Retina (tissue), 1 donor: ENCODE measurements around the gene THSD4.

Experiments
- DNase-seq: peaks from one replicate; pipeline ENCODE4 v3.0.0-alpha.2; 2016

THSD4 gene

DNA sequence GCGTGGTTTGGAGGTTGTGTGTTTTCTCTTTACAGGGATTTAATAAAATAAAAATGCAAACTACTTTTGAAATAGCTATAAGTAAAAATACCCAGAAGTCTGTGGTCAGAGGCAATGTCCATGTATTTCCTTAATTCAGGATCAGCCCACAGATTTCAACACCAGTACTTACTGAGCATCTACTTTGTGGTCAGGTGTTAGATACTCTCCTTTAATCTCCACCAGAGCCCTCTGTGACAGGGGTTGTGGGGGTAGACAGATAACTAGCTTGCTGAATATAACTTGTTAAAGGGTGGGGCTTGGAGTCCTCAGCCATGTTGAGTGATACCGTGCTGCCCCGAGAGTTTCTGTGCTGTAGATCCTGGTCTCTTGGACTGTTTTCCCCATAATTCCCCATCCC is 451.0 kb downstream of the THSD4 start:
- DNase-seq, result no peak

DNA sequence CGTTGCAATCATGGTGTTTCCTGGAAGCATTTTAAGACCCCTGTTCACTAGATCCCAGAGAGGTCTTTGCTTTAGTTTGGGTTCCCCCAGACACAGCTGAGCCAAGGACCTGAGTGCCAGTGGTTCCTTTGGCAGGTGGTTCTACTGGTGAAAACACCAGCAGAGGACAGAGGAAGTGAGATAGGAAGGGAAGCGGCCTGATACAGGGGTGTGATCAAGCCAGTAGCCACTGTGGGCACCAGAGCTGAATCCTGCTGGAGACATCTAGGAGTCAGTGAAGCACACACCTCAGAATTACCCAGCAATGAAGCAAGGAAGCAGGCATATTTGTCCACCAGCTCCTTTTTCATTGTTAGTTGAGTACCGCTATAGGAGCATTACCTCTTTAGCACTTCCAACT is 451.9 kb downstream of the THSD4 start:
- DNase-seq, result no peak

DNA sequence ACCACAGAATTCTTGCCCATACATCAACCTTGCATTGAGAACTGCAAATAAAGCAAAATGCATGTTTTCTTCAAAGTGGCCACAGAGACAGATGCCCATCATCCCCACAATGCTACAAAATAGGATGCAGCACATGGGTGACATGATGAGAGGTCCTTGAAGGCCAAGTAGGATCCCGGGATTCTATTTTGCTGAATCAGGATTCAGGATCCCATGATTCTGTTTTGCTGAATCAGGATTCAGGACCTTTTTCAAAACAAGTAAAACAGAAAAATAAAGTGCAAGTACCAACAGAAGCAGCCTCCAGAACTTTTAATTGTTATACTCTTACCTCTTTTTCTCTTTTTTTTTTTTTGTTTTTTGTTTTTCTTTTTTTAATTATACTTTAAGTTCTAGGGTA is 453.0 kb downstream of the THSD4 start:
- no peak for DNase-seq

DNA sequence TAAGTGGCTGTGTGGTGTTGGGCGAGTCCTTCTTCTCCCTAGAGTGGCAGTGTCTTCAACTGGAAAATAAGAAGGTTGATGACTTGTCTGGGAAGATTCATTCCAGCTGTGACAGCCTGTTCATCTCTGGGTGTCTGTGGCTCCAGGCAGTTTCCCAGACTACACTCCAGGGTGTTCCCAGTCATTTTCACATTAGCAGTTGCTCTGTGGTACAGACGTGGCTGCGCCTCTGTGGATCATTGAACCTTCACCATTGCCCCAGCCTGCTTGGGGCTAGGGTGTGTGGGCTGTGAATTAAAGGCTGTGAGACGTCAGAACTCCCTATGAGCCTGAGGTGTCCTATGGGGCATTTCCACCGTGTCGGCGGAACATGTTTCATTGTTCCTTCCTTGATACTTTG is 455.5 kb downstream of the THSD4 start:
- no peak for DNase-seq

DNA sequence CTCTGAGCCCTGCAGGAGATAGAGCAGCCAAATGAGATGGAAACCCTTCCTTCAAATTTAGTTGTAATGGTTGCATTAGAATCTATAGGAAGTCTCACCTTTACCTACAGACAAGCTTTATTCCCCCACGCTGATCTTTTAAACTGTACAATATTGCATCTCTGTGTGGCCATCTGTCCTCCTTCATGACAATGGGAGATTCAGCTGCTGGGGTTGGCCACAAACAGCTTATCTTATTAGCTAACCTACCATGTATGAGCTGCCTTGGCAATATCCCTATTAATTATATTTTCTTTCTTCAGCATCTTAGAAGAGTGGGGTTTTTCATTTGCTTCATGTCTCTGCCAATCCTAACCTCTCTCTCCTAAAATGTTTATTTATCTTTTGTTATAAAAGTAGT is 456.4 kb downstream of the THSD4 start:
- DNase-seq, result no peak

DNA sequence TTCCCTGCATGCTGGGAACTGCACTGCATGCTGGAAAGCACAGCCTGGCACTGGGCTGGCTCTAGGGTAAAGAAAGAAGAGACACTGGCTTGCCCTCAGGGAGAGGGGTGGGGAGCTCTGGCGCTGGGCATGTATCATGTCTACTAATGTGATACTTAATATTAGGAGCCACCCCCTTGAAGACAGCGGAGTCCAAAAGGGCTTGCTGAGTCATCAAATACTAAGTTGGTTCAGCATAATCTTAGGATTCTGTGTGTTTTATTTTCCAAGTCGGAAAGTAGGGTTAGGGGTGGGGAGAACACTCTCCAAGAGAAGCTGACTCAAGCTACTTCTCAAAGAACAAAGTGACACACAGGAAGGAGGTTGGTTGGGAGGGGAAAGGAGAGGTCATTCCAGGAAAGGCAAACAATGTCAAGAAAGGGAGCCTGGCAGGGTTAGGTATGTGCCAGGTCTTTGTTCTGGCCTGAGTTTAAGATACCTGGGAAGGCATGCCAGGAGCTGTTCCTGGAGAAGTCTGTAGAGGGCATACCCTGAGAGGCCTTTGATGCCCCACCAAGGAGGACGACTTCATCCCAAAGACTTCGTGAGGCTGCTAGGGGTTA is 457.3 kb downstream of the THSD4 start:
- no peak for DNase-seq

DNA sequence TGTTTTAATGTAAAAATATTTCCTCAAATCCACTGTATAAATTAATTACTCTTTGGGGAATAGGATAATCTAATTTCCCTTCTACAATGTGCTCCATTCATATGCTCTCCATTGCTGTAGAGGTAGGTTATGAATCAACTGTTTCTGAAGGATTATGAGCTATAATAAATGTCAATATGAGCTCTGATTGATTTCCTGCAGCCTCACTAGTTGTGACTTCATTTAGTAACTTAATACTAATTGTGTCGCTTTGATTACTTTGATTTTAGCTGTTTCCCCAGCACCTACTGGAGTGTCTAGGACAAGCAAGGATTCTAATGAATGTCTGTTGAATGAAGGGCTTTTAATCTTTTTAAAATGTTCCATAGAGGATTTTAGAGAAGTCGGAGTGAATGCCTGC is 458.3 kb downstream of the THSD4 start:
- DNase-seq, result no peak

DNA sequence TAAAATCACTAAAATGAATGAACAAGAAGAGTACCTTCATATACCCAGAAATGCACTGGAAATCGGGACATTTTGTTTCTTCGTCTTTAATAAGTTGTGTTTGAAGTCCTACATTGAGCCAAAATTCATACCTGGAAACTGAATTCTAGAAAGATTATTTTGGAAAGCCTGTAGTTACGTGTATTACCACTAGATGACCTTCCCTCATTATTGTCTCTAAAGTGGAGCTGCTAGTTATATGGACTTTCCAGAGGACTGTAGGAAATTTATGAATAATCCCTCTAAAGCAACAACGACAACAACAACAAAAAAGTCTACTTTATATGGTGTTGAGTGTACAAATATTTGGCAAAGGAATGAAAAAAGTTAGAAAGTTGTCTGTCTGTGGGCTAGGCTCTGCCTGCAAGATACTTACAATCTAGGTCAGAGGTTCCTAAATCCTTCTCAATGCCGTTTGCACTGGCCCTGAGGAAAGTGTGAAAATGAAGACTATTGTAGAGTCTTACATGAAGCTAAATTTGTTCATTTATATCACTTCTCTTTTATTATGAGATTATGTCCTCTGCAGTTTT is 460.3 kb downstream of the THSD4 start:
- DNase-seq, result no peak

DNA sequence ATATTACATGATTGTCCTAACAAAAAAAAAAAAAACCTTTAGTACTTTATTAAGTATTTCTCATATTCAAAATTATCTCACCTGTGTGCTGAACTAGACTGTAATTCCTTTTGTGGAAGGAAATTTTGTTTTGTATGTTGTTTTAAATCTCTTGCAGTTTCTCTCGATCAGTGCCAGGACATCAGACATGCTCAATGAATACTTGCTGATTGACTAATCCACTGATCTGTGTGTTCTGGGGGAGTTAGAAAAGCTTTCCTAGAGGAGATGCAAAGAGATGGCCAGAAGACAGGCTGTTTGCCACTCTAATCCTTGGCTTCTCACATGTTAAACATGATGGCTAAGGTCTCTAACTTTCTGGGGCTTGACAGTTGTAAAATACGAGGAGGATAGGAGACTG is 461.8 kb downstream of the THSD4 start:
- no peak for DNase-seq

DNA sequence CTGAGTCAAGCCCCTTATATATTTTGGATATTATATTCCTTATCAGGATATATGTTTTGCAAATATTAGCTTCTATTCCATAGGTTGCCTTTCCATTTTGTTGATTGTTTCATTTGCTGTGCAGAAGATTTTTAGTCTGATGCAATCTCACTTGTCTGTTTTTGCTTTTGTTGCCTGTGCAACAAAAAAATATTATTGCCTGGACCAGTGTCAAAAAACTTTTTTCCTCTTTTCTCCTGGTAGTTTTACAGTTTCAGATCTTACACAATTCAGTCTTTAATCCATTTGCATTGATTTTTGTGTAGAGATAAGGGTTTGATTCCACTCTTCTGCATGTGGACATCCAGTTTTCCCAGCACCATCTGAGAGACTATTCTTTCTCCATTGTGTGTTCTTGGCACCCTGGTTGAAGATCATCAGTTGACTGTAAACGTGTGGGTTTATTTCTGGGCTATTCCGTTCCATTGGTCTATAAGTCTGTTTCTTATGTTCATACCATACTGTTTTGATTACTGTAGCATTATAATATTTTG is 466.2 kb downstream of the THSD4 start:
- no peak for DNase-seq

DNA sequence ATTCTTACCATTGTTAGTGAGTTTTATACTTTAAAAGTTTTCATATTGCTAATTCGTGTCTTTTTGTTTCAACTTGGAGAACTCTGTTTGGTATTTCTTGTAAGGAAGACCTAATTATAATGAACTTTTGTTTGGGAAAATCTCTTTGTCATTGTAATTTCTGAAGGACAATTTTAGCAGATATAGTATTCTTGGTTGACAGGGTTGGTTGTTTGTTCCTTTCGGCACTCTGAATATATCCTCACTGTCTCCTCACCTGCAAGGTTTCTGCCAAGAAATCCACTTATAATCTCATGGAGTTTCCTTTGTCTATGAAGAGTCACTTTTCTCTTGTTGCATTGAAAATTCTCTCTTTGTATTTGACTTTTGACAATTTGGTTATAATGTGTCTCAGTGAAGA is 469.9 kb downstream of the THSD4 start:
- DNase-seq, result no peak

DNA sequence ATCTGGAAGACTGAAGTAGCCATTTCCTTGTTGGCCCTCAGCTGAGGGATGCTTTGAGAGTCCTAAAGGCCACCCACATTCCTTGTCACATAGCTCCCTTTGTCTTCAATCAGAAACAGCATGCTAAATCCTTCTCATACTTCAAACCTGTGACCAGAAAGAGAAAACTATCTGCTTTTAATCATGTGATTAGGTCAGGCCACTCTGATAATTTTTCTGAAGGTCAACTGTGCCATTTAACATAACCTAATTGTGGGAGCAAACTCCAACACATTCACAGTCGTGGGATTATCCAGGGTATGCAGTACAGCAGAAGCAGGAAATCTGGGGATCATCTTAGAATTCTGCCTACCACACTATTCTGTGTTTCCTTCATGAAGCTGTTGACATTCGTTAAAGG is 471.2 kb downstream of the THSD4 start:
- DNase-seq, result no peak

DNA sequence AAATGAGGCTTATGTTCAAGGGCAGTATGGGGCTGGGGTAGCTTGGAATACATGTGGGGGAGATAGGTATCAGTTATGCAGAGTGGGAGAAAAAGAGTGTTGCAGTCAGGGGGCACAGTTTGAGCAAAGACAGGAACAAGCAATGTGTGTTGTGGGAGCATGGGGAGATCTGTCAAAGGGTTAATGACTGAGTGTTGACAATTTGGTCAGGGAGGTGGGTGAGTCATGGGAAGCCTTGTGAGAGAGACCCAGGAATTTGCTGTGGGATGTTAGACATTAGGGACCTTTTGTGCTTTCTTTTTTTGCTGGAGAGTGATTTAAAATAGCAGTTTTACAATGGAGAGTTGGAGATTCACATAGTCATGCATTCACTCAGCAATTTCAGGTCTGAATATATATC is 473.5 kb downstream of the THSD4 start:
- DNase-seq, result no peak

DNA sequence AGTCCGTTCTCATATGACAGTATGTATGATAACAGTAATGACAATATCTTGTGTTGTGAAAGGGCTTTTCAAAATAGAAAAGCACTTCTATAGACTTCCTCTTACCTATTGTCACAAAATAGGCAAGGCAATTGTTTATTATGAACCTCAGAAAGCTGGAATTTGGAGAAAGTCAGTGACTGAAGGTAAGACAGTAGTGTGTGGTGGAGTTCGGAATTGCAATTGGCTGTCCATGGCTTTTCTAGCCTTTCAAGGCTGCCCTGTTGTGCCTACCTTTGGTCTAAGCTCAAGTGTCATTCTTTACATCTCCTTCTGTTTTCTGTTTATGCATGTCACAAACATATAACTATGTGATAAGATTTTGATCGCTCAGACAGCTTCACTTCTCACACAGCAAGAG is 475.8 kb downstream of the THSD4 start:
- no peak for DNase-seq

DNA sequence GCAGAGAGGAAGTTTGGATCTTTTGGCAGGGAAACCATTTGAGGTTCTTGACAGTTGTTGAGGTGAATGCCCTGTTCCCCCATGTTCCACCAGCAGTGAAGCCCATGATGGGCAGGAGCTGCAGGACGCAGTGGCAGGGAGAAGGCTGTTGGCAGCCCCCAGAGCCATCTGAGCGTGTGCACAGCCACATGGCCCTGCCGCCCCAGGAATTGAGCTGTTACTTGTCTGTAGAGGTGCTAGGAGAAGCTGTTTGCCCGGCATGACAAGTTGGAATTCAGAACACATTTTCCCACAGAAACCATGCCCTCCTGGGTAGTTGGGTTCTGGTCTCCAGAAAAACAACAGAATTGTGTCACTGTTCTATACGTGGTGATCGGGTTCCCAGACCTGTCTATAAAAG is 476.9 kb downstream of the THSD4 start:
- no peak for DNase-seq

DNA sequence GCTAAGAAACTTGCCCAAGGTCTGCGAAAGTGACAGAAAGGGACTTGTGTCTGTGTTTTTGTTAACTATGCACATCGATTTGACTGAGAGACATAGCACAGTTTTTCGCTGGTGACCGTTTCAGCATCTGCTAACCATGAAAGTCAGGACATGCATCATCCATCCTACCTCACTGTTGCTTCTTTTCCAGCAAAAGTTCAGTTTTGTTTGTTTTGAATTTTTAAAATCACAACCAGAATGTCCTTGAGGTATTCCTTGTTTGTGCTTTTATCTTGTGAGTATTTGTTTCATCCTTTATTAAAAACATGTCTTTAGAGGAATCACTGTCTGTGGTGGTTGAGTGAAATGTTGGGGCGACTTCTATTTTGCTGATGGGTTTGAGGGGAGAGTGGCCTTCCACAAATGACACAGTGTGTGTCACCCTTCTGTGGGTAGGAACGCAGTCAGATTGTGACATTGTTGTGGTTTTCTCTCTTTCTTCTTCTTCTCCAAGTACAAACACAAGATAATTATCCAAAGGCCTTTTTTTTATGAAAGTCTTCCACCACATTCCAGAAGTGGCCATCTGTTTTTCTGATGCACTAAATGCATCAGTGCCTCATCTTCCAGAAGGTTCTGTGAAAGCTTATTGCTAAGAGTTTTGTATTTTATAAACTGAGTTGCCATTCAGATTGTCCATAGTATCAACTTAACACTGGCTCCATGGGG is 480.7 kb downstream of the THSD4 start:
- no peak for DNase-seq

DNA sequence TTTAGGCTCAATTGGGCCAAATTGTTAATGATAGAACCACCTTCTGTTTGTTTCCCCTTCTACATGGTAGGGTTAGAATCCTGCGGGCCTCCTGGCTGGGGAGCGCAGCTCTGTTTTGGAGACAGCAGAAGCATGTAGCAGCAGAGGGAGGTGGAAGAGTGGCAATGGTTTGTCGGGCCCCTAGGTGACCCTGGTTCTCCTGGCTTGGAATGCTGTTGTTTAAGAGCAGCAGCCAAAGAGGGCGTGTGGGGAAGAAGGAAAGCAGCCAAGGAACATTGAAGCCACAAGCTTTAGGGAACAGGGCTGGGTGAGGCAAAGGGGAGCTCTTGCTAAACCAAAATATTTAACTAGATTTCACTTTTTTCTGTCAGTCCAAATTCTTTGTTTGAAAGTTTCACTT is 481.4 kb downstream of the THSD4 start:
- DNase-seq, result no peak

DNA sequence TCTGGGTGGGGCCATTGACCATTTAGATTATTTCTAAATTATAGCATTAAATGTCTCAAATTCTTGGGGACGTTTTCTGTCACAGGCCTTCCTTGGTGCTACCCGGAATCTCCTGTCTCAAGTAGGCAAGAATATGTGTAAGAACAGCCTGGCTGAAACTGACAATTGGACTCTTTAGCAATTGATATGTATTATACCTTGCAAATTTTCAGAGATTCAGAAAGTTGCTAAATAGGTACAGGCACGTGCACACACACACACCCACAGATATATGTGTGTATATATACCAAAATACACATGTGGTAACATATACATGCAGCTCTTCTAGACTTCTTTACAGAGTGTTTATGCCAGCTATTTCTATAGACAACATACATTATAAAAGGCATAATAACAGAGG is 481.9 kb downstream of the THSD4 start:
- no peak for DNase-seq

DNA sequence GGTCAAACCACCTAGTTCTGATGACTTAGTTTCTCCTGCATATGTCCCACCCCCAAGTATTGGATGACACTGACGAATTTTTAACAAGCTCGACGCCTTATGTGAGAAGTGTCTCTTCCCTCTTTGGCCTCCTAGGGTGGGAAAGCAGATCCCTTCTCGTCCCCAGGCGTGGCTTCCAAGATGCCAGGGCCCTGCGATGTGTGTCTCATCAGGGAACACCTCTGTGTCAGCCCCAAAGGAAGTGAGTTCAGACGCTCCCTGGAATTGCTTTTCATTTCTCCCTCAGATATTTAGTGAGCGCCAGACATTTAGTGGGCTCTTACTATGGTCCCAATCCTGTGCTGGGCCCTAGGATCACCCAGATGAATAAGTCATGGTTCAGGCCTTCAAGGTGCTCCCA is 482.4 kb downstream of the THSD4 start:
- DNase-seq, result no peak

DNA sequence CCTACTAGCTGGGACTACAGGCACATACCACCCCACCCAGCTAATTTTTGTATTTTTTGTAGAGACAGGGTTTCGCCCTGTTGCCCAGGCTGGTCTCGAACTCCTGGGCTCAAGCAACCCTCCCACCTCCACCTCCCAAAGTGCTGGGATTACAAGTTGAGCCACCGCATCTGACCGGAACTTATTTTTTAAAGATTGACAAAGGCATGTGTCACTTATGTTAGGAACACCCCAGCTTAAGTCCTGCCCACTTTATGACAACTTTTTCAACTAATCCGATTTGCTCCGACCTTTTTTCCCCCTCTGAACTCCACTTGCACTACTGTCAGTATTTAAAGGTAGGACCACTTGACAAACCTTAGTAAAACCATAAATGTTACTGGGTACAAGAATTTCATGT is 483.5 kb downstream of the THSD4 start:
- no peak for DNase-seq

DNA sequence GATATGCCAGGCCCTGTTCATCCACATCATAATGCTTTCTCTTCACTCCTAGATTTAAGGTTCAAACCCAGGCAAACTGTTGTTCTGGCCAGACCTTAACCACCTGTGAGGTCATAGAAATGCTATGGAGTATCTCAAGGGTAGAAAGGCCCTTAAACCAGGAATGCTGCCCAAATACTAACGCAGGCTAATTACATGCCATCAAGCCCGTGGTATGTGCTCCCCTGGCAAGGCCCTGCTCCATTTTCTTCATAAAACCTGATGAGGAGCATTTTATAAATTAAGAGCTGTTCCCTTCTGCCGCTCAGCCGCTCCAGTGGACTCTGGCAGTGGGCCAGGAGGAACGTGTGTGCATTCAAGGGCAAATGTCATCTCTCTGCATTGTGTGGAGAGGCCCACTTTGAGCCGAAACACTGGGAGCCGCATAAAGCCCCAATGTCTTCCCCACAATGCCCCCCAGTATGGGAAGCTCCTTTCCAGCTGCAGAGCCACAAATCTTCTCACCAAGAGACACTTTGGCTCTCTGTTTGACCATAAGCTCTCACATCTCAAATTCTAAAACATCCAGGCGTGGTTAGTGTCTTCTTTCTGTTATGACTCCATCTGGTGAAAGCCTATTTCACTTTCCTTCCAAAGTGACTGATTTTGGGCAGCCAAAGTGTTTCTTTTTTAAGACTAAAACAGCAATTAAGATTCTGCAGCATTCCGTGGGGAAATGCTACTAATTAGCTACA is 484.3 kb downstream of the THSD4 start:
- DNase-seq, result peak; percentile 68

DNA sequence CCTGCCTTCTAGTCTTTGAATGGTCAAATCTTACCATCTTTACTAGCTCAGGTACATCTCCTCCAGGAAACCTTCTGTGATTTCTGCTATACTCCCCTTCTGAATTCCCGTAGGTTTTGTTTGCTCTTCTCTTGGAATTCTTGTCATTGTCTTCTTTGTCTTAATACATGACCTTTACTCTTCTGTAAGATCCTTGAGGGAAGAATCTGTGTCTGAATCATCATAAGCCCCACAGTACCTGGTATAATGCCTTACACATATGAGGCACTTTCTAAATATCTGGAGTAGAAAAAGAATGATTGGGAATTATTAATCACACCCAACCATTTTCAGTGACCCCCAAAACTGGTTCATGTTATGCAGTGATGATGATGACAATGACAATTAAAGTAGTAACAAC is 485.0 kb downstream of the THSD4 start:
- no peak for DNase-seq

DNA sequence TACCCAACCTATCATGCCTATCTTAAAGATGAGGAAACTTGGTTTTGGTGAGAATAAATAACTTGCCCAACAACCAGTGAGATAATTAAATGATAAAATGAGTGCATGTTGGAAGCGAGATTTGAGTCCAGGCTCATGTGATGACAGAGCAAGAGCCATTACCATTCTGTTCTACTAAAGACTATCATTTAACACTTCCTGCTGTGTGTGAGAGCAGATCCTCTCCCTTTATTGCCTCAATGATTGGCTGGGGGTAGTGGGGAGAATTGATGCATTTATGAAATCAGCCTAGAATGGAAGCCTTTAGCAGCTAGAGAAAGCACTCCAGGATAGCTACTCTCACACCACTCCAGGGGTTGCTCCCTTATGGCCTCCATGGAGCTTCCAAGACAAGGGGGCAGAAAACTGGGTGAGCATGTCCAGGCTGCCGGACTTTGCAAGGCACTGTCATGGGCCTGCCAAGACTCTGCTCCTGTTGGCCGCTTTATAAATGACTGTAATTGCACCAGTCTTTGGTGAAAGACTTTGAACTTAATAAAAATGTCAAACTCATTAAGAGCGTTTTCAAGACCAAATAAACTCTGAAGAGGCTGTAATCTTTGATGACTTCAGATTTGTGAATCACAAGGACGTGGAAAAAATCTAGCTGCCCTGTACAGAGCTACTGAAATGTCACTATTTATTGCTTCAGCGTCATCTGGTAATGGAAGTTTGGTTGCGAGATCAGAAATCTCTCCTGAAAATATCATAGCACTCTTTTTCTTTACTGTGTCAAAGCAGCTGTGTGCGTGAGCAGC is 486.0 kb downstream of the THSD4 start:
- no peak for DNase-seq
